PC-9 (cell line): ENCODE data around the gene NOTCH4. TPM values are rescaled to one million over a fixed set of nuclear protein-coding genes. Genes with fewer than 3 reads are reported as not detected.

ENCODE experiments used
- BruUV-seq: library from RNA; stranded (reverse); fragments of 400-500 nt; replicated peaks from 2 replicates; lab custom pipeline; 2021; lab: Mats Ljungman, UMichigan
- CTCF ChIA-PET: fragments of 300-600 bp; sonication (Branson Sonifier 250); formaldehyde crosslinking; loops from one replicate; lab custom pipeline; 2022; ENCODE audit warnings: antibody characterized with exemption; lab: Charles Lee
- POLR2A ChIA-PET: fragments of 300-600 bp; sonication (Branson Sonifier 250); formaldehyde crosslinking; loops from one replicate; lab custom pipeline; 2022; ENCODE audit warnings: antibody characterized with exemption; ENCODE audit not compliant: unreplicated experiment; lab: Charles Lee
- DNase-seq, 2 experiments: peaks; one replicate each; pipeline versions ENCODE4 v3.0.0 to v3.0.0-alpha.2; 2015 to 2022; ENCODE audit warnings: mixed read lengths in 1 of 2
- H2AFZ ChIP-seq: fragments of 200-600 bp; sonication (generic); 2 replicates; pipeline ENCODE4 v1.8.1; 2017; ENCODE audit warnings: antibody characterized with exemption
- H3F3A ChIP-seq: fragments of 200-600 bp; sonication (generic); 2 replicates; pipeline ENCODE4 v1.8.1; 2017; ENCODE audit warnings: antibody characterized with exemption, mild to moderate bottlenecking, low read depth; ENCODE audit not compliant: insufficient read depth
- H3K27ac ChIP-seq: fragments of 200-600 bp; sonication (generic); 2 replicates; pipeline ENCODE4 v1.6.1; 2016; ENCODE audit warnings: mixed run types
- H3K27me3 ChIP-seq: fragments of 200-600 bp; sonication (generic); 2 replicates; pipeline ENCODE4 v1.6.1; 2016; ENCODE audit warnings: low read depth, mixed run types; ENCODE audit not compliant: insufficient read depth
- H3K36me3 ChIP-seq: fragments of 200-600 bp; sonication (generic); 2 replicates; pipeline ENCODE4 v1.6.1; 2016; ENCODE audit warnings: low read depth, mixed run types
- H3K4me1 ChIP-seq: fragments of 200-600 bp; sonication (generic); replicated peaks from 2 replicates; pipeline ENCODE4 v1.6.1; 2016; ENCODE audit warnings: mixed run types; ENCODE audit not compliant: insufficient read depth
- H3K4me2 ChIP-seq: fragments of 200-600 bp; sonication (generic); 2 replicates; pipeline ENCODE4 v1.6.1; 2017; ENCODE audit warnings: mixed run types
- H3K4me3 ChIP-seq: fragments of 200-600 bp; sonication (generic); 2 replicates; pipeline ENCODE4 v1.6.1; 2016; ENCODE audit warnings: mixed run types
- H3K79me2 ChIP-seq: fragments of 200-600 bp; sonication (generic); 2 replicates; pipeline ENCODE4 v1.6.1; 2017; ENCODE audit warnings: low read depth, mixed run types
- H3K9me2 ChIP-seq: fragments of 200-600 bp; sonication (generic); 2 replicates; pipeline ENCODE4 v1.8.1; 2017; ENCODE audit warnings: mild to moderate bottlenecking; ENCODE audit not compliant: insufficient read depth
- H3K9me3 ChIP-seq: fragments of 200-600 bp; sonication (generic); 2 replicates; pipeline ENCODE4 v1.8.1; 2016; ENCODE audit warnings: low read depth; ENCODE audit not compliant: insufficient read depth
- H4K20me1 ChIP-seq: fragments of 200-600 bp; sonication (generic); 2 replicates; pipeline ENCODE4 v1.8.1; 2017; ENCODE audit not compliant: insufficient read depth
- CTCF ChIP-seq: fragments of 200-600 bp; sonication (generic); conservative IDR thresholded peaks from 2 replicates; pipeline ENCODE4 v1.6.1; 2017; ENCODE audit warnings: mixed run types, antibody characterized with exemption, mild to moderate bottlenecking, moderate library complexity
- EZH2 ChIP-seq: fragments of 200-600 bp; sonication (generic); IDR thresholded peaks from 2 replicates; pipeline ENCODE4 v1.8.0; 2017; ENCODE audit warnings: antibody characterized with exemption, low read depth
- intact Hi-C: fragments of 100-400 bp; cut with micrococcal nuclease; formaldehyde crosslinking; loops from one replicate; pipeline ENCODE4 v1.10.0; 2022; ENCODE audit not compliant: unreplicated experiment
- total RNA-seq: library from RNA; stranded (reverse); gene quantifications from 2 replicates; pipeline ENCODE4 v1.2.3, GENCODE V29; 2021

NOTCH4 gene
- total RNA-seq, 1 experiment from 2014 or later = 1.5 TPM

- TF ChIP-seq EZH2 (no peak), CTCF (no peak)
- H2AFZ ChIP-seq = no peak within 1 kb of the TSS
- H3K9me2 ChIP-seq = no peaks in the 10 kb centered on the region
- POLR2A ChIA-PET = no interaction called here
- H3K4me3 ChIP-seq = no peak within 1 kb of the TSS
- intact Hi-C loops = no loop called here
- CTCF ChIA-PET = no interaction called here
- peaks cover 10% of the 10 kb centered on the region for H3K36me3 ChIP-seq
- BruUV-seq = no TSS peak
- H3K9me3 ChIP-seq = no peaks in the 10 kb centered on the region
- no peak within 1 kb of the TSS for H3K27ac ChIP-seq
- H3F3A ChIP-seq = peaks cover 14% of the 10 kb centered on the region; the same call in 1 of the 2 replicates
- H3K4me2 ChIP-seq = no peak within 1 kb of the TSS
- peaks cover 13% of the 10 kb centered on the region for H3K4me1 ChIP-seq
- peaks cover 18% of the 10 kb centered on the region for H3K79me2 ChIP-seq
- DNase-seq = no peak
- H4K20me1 ChIP-seq = no peaks in the 10 kb centered on the region
- H3K27me3 ChIP-seq = no peaks in the 10 kb centered on the region
These were observed 39.7 kb downstream of the NOTCH4 start, which contains the start of gene AGER for GRCh38 chr6:32184084-32184640. Gene AGER, minus strand, starts transcription at chr6:32184253. Its CDS starts 31 bp downstream, at chr6:32184222.

GRCh38 chr6:32183483-32184083 lies 40.3 kb downstream of the NOTCH4 start:
- no peak overlapping the region for H3K4me2 ChIP-seq
- ChIA-PET CTCF (no interaction called here), POLR2A (no interaction called here)
- TF ChIP-seq CTCF = no peak
- no peak for TF ChIP-seq EZH2
- peaks cover 10% of the 10 kb centered on the region for H3K36me3 ChIP-seq
- H3F3A ChIP-seq = peaks cover 14% of the 10 kb centered on the region; the same call in 1 of the 2 replicates
- no peak overlapping the region for H3K27ac ChIP-seq
- DNase-seq = no peak
- H3K4me1 ChIP-seq = peaks cover 10% of the 10 kb centered on the region
- no peaks in the 10 kb centered on the region for H3K9me2 ChIP-seq
- no peak overlapping the region for H3K4me3 ChIP-seq
- peaks cover 18% of the 10 kb centered on the region for H3K79me2 ChIP-seq
- BruUV-seq = no TSS peak
- no peak overlapping the region for H2AFZ ChIP-seq
- H4K20me1 ChIP-seq = no peaks in the 10 kb centered on the region
- H3K9me3 ChIP-seq = no peaks in the 10 kb centered on the region
- intact Hi-C loops = no loop called here
- no peaks in the 10 kb centered on the region for H3K27me3 ChIP-seq

GRCh38 chr6:32183030-32183429 lies 40.8 kb downstream of the NOTCH4 start:
- no TSS peak for BruUV-seq
- H3K27ac ChIP-seq = no peak overlapping the region
- POLR2A ChIA-PET = no interaction called here

More at GRCh38 chr6:32183030-32183429, 40.8 kb downstream of the NOTCH4 start:
- H3K9me2 ChIP-seq = no peaks in the 10 kb centered on the region
- H3K9me3 ChIP-seq = no peaks in the 10 kb centered on the region
- intact Hi-C loops = no loop called here
- no peaks in the 10 kb centered on the region for H4K20me1 ChIP-seq
- H3K4me3 ChIP-seq = no peak overlapping the region
- CTCF ChIA-PET = no interaction called here
- H3K27me3 ChIP-seq = no peaks in the 10 kb centered on the region
- H3K4me1 ChIP-seq = peaks cover 8% of the 10 kb centered on the region; the same call in 1 of the 2 replicates
- peaks cover 14% of the 10 kb centered on the region; the same call in 1 of the 2 replicates for H3F3A ChIP-seq
- TF ChIP-seq CTCF = no peak
- no peak for TF ChIP-seq EZH2
- no peak overlapping the region for H2AFZ ChIP-seq
- H3K4me2 ChIP-seq = no peak overlapping the region
- peaks cover 13% of the 10 kb centered on the region for H3K79me2 ChIP-seq
- DNase-seq = no peak
- H3K36me3 ChIP-seq = peaks cover 10% of the 10 kb centered on the region
